ENCODE results near the gene SLC9A5. TPM values are rescaled to one million over a fixed set of nuclear protein-coding genes. Genes with fewer than 3 reads are reported as not detected.

SLC9A5 gene
- total and polyA plus RNA-seq, 10 of the 15 experiments (the other 5 are each of a cell fraction or from before 2014, with no cell fraction given), result 0.26 to 5.7 (median 1.5) TPM

DNA sequence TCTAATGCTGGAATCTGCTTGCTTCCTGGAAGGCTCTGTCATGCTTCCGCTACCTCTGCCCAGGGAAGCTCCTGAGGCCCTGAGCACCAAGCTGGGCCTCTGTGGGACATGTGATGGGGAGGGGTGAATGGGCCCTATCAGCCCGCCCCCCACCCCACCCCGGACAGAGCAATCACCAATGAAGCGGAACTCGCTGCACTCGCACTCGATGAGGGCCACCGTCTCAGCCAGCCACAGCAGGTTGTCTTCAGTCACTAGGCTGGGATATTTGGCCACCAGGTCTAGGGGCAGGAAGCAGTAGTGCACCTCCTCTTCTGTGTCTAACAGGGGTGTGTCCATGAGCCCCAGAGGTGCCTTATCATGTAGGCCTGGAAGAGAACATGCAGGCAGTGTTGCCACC lies 54.2 kb downstream of the SLC9A5 start:
- ChIA-PET CTCF (interaction anchor here (0.7 kb wide), 1 partner anchor 17 kb away, joined by 4 read pairs; no protein-coding TSS in a partner anchor), RAD21 (ENCODE audit: unreplicated experiment) (no interaction called here), SMC1A (ENCODE audit: uncharacterized antibody, unreplicated experiment) (no interaction called here), POLR2A (no interaction called here)
- no peak overlapping the region for H2AFZ ChIP-seq (ENCODE audit: control insufficient read depth, low read depth, low read length)
- no peak for DNase-seq (ENCODE audit: low read depth, low spot score)
- peak; percentile 48; the same call in 2 of the 3 replicates for ATAC-seq
- intact Hi-C loops (cut with micrococcal nuclease; ENCODE audit: unreplicated experiment) (no loop called here), in situ Hi-C loops (cut with MboI) (no loop called here)
- no peaks in the 10 kb centered on the region for H4K20me1 ChIP-seq (ENCODE audit: control insufficient read depth, insufficient read depth)
- peaks cover 0 to 2% of the 10 kb centered on the region in 2 experiments; a peak in 1 of 4 replicates for H3K27me3 ChIP-seq (replicated peaks in 1 of 2; ENCODE audit: control insufficient read depth in 2 of 2, insufficient read depth in 2 of 2, low read length in 1 of 2)
- TF ChIP-seq ZNF217 (IDR thresholded peaks at IDR 0.05) (no peak), ZNF24 (IDR thresholded peaks at IDR 0.05) (no peak), MEF2B (IDR thresholded peaks at IDR 0.05; ENCODE audit: partially characterized antibody, poor library complexity, severe bottlenecking) (no peak), MTA3 (IDR thresholded peaks at IDR 0.05; ENCODE audit: borderline replicate concordance, low read length) (no peak), SIN3A (IDR thresholded peaks at IDR 0.05; ENCODE audit: low read depth, low read length) (no peak), ZZZ3 (IDR thresholded peaks at IDR 0.05; ENCODE audit: control insufficient read depth, insufficient read length, low read depth) (no peak), RBBP5 (conservative IDR thresholded peaks at IDR 0.05) (no peak)
- TF ChIP-seq, protein P1, sequence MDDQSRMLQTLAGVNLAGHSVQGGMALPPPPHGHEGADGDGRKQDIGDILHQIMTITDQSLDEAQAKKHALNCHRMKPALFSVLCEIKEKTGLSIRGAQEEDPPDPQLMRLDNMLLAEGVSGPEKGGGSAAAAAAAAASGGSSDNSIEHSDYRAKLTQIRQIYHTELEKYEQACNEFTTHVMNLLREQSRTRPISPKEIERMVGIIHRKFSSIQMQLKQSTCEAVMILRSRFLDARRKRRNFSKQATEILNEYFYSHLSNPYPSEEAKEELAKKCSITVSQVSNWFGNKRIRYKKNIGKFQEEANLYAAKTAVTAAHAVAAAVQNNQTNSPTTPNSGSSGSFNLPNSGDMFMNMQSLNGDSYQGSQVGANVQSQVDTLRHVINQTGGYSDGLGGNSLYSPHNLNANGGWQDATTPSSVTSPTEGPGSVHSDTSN (IDR thresholded peaks at IDR 0.05; ENCODE audit: insufficient replicate concordance, low read depth, low read length), result no peak
- H3K79me2 ChIP-seq (ENCODE audit: control insufficient read depth, insufficient read depth, low read length), result no peaks in the 10 kb centered on the region
- no peak overlapping the region for H3K27ac ChIP-seq (ENCODE audit: control insufficient read depth, insufficient read depth)
- H3K4me3 ChIP-seq, result no peak overlapping the region
- H3K4me1 ChIP-seq (ENCODE audit: control insufficient read depth, insufficient read depth, low read length), result no peaks in the 10 kb centered on the region; the same call in 1 of the 2 replicates
- BruUV-seq (replicated peaks), result no TSS peak
- H3K9me3 ChIP-seq (replicated peaks; ENCODE audit: control insufficient read depth, insufficient read depth, low read length), result no peaks in the 10 kb centered on the region
- WGBS (ENCODE audit: insufficient coverage, insufficient replicate concordance, low lambda C conversion rate, missing lambda C conversion rate), result 66% methylated on average over 8 of the region's 8 CpGs
- FAIRE-seq, result no peak
- H3K9ac ChIP-seq (ENCODE audit: control insufficient read depth, insufficient read depth, low read length), result no peak overlapping the region
- H3K4me2 ChIP-seq (ENCODE audit: control insufficient read depth, insufficient read depth), result no peak overlapping the region
- H3K36me3 ChIP-seq (ENCODE audit: control insufficient read depth in 2 of 2, insufficient read depth in 2 of 2, low read length in 1 of 2), result no peaks in the 10 kb centered on the region
